ENCODE measurements around the gene CCDC110. TPM values are rescaled to one million over a fixed set of nuclear protein-coding genes. Genes with fewer than 3 reads are reported as not detected.

CCDC110 gene
- total and polyA plus RNA-seq, 12 donors: 0.50 to 2.7 (median 1.5) TPM; not detected in 1

- 90 to 96% (median 93%) methylated on average over 5 of the region's 5 CpGs for WGBS, 4 donors
- Histone ChIP-seq H3K27me3 (no peaks in the 10 kb centered on the region), H3K9me3 (replicated peaks in 1 of 3) (no peaks in the 10 kb centered on the region), H3K4me1 (replicated peaks in 1 of 2) (no peaks in the 10 kb centered on the region), H3K36me3 (replicated peaks in 1 of 2) (no peaks in the 10 kb centered on the region), H3K4me3 (no peak overlapping the region), H3K27ac (no peak overlapping the region)
- DNase-seq: no peak
- intact Hi-C loops (cut with DNase I): no loop called here
- TF ChIP-seq, protein P1, sequence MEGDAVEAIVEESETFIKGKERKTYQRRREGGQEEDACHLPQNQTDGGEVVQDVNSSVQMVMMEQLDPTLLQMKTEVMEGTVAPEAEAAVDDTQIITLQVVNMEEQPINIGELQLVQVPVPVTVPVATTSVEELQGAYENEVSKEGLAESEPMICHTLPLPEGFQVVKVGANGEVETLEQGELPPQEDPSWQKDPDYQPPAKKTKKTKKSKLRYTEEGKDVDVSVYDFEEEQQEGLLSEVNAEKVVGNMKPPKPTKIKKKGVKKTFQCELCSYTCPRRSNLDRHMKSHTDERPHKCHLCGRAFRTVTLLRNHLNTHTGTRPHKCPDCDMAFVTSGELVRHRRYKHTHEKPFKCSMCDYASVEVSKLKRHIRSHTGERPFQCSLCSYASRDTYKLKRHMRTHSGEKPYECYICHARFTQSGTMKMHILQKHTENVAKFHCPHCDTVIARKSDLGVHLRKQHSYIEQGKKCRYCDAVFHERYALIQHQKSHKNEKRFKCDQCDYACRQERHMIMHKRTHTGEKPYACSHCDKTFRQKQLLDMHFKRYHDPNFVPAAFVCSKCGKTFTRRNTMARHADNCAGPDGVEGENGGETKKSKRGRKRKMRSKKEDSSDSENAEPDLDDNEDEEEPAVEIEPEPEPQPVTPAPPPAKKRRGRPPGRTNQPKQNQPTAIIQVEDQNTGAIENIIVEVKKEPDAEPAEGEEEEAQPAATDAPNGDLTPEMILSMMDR (IDR thresholded peaks at IDR 0.05): no peak
- TF ChIP-seq POLR2A (IDR thresholded peaks at IDR 0.05): no peak
Measured at GRCh38 chr4:185510806-185511205, 39.3 kb upstream of the CCDC110 start.

DNA sequence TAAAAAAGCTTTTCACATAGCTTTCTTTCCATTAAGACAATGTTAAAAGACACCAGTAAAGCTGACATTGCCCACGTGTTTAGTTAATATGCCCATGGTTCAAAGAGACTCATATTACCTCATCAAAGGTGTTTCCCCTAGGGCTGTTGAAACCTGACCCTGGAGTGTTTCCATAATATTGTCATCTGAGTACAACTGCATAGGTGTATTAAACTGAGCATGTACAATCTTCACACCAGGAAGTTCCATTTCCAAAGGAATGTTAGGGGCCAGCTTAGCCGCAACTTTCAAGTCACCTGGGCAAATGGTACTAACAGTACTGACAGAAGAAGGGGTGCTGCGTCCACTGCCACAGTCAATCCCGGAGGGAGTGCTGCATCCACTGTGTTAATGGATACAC is 36.6 kb upstream of the CCDC110 start:
- no peak overlapping the region for H3K27ac ChIP-seq
- WGBS, 4 donors: 73 to 86% (median 82%) methylated on average over 4 of the region's 4 CpGs
- intact Hi-C loops (cut with DNase I): no loop called here

DNA sequence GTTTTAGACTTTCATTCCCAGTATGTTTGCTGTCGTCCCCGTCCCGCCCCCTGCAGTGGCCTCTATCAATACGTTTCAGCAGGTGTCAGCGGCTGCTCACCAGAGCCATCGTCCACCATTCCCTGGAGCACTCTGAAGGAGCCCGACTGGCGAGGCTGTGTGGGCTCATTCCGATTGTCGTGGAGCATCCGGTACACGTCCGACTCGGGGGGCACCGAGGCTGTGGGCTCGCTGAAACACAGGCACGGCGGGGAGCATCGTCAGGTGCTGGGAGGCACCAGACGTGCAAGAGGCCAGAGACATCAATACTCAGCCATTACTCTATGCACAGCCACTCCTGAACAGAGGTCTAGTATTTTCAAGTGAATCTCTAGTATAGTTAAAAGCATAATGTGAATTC is 34.9 kb upstream of the CCDC110 start:
- DNase-seq: no peak
- no peaks in the 10 kb centered on the region for H3K4me1 ChIP-seq (replicated peaks in 1 of 2)
- H3K4me3 ChIP-seq: no peak overlapping the region
- intact Hi-C loops (cut with DNase I): no loop called here
- no peaks in the 10 kb centered on the region for H3K36me3 ChIP-seq (replicated peaks in 1 of 2)
- no peaks in the 10 kb centered on the region for H3K27me3 ChIP-seq
- TF ChIP-seq POLR2A (IDR thresholded peaks at IDR 0.05): no peak
- TF ChIP-seq, protein P1 (IDR thresholded peaks at IDR 0.05): no peak
- WGBS, 4 donors: 91 to 95% (median 93%) methylated on average over 20 of the region's 20 CpGs
- no peaks in the 10 kb centered on the region for H3K9me3 ChIP-seq (replicated peaks in 1 of 3)
- H3K27ac ChIP-seq: no peak overlapping the region

More for the DNA sequence above, 36.6 kb upstream of the CCDC110 start:
- TF ChIP-seq POLR2A (IDR thresholded peaks at IDR 0.05): no peak
- DNase-seq: no peak
- H3K36me3 ChIP-seq (replicated peaks in 1 of 2): no peaks in the 10 kb centered on the region
- H3K9me3 ChIP-seq (replicated peaks in 1 of 3): no peaks in the 10 kb centered on the region
- H3K27me3 ChIP-seq: no peaks in the 10 kb centered on the region
- no peaks in the 10 kb centered on the region for H3K4me1 ChIP-seq (replicated peaks in 1 of 2)
- H3K4me3 ChIP-seq: no peak overlapping the region

DNA sequence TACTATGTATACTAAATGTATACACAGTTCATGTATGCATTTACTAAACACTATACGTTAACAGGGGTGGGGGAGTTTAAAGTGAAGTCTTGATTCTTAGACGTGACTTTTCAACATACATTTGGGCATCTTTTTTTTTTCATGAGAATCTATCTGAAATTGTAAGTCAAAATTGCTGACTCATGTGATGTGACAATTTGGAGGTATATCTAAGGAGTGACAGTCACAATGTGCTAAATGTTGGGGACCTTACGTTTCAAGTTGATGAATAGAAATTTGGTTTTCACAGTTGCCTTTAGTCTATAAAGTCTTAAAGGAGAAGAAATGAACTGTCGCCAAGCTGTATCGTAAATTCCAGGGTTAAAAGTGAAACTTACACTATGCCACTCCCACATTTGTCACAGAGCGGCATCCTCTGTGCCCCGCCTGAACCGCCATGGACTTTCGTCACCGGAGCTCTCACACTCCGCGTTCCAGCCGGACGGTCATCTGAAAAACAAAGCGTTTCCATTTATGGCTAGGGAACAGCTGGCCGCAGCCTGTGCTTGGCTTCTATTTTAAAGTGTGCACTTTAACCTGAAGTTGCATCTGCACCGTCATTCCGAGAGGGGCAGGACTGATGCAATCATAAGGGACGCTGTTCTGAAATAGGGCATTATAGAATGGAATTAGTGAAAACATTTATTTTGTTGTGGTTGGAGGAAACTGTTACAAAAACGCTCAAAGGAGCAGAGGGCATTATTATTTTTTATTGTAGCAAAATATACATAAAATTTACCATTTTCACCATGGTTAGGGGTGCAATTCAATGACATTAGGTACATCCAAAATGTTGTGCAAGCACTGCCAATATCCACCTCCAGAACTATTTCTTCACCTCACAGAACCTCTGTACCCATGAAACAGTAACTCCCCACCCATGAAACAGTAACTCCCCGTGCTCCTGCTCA is 32.8 kb upstream of the CCDC110 start:
- WGBS, 4 donors: 65 to 79% (median 73%) methylated on average over 21 of the region's 21 CpGs
- H3K4me3 ChIP-seq: peak overlapping the region in 1 of 4 donors; percentile 1
- TF ChIP-seq, protein P1 (IDR thresholded peaks at IDR 0.05): no peak
- TF ChIP-seq POLR2A (IDR thresholded peaks at IDR 0.05): no peak
- no peaks in the 10 kb centered on the region for H3K27me3 ChIP-seq
- H3K36me3 ChIP-seq (replicated peaks in 1 of 2): no peaks in the 10 kb centered on the region
- no peaks in the 10 kb centered on the region for H3K4me1 ChIP-seq (replicated peaks in 1 of 2)
- H3K27ac ChIP-seq: no peak overlapping the region
- H3K9me3 ChIP-seq (replicated peaks in 1 of 3): no peaks in the 10 kb centered on the region
- intact Hi-C loops (cut with DNase I): no loop called here
- peak; percentile 33 to 86 (median 58) for DNase-seq

All from adrenal gland (tissue), 12 donors.